ENCODE results near the gene CGNL1. TPM values are rescaled to one million over a fixed set of nuclear protein-coding genes. Genes with fewer than 3 reads are reported as not detected.

CGNL1 gene
- total RNA-seq, 3 donors from 2014 or later = 0.05 to 0.08 (median 0.05) TPM

DNA sequence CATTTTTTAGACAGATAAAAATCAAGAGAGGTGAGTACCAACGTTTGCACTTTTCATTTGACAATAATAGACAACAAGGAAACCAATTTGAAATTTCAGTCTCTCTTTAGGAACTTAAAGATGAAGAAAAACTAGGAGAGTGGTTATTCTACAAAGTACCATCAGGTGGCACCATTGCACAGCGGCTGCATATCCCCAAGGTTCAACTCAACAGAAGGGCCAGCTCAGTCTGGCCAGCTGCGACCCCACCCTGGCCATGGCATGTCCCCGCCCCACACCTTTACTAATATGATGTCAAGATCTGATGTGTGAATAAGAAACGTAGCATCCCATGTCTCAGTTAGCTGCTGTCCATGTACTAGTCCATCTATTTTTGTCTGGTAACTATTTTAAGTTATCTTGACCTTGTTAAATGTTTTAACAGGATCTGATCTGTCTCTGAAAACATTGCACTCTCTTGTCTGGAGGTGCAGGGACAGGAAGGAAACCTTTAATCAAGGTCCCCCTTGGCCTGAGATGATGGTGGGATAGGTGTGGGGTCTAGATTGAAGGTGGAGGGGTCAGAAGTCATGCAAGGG is 35.5 kb upstream of the CGNL1 start:
- Mint-ChIP-seq H3K4me1 (ENCODE audit: low read depth) (no peaks in the 10 kb centered on the region), H3K36me3 (ENCODE audit: insufficient read depth) (no peaks in the 10 kb centered on the region), H3K9me3 (no peaks in the 10 kb centered on the region), H3K4me3 (no peak overlapping the region), H3K27me3 (ENCODE audit: low read depth) (peaks cover 19% of the 10 kb centered on the region)
- DNase-seq (no peak), ATAC-seq (no peak)

DNA sequence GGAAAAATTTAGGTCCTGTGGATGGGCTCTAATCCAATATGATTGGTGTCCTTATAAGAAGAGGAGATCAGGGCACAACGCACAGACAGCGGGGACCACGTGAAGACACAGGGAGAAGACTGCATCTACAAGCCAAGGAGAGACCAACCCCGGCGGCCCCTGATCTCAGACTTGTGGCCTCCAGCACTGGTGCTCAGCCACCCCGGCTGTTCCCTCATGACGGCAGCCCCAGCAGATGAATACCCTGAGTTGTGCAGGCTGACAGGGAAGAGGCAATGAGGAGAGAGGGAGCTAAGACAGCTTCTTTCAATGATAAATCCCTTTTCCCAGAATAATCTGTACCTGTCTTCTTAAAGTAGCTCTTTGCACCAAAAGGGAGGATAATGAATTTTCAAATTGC is 33.3 kb upstream of the CGNL1 start:
- Mint-ChIP-seq H3K36me3 (ENCODE audit: insufficient read depth) (no peaks in the 10 kb centered on the region), H3K4me3 (no peak overlapping the region), H3K9me3 (no peaks in the 10 kb centered on the region), H3K27me3 (ENCODE audit: low read depth) (peaks cover 15% of the 10 kb centered on the region), H3K4me1 (ENCODE audit: low read depth) (no peaks in the 10 kb centered on the region)
- DNase-seq (no peak), ATAC-seq (no peak)

DNA sequence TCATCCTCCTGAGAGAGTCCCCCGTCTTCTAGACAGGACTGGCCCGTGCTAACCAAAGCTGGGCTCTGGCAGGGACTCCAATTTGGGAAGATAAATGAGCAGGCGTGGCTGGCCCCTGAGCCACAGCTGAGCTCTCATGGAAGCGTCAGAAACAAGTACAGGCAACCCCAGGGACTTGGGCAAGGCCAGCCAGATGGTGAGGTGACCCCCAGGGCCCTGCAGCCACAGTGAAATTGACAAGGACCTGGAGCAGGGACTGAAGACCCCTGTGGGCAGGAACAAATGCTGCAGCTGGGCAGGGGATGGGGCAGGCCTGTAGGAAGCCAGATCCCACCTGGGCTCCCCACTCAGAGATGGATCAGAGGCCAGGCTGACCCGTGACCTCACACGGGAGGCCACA is 32.8 kb upstream of the CGNL1 start:
- H3K36me3 Mint-ChIP-seq (ENCODE audit: insufficient read depth) = no peaks in the 10 kb centered on the region
- no peak overlapping the region for H3K4me3 Mint-ChIP-seq
- peaks cover 14% of the 10 kb centered on the region for H3K27me3 Mint-ChIP-seq (ENCODE audit: low read depth)
- no peaks in the 10 kb centered on the region for H3K4me1 Mint-ChIP-seq (ENCODE audit: low read depth)
- DNase-seq = no peak
- no peaks in the 10 kb centered on the region for H3K9me3 Mint-ChIP-seq
- ATAC-seq = no peak

- no peak for DNase-seq
- Mint-ChIP-seq H3K27me3 (ENCODE audit: low read depth) (peaks cover 10% of the 10 kb centered on the region), H3K4me1 (ENCODE audit: low read depth) (no peaks in the 10 kb centered on the region), H3K9me3 (no peaks in the 10 kb centered on the region), H3K4me3 (no peak overlapping the region), H3K36me3 (ENCODE audit: insufficient read depth) (no peaks in the 10 kb centered on the region)
- no peak for ATAC-seq
Observed at GRCh38 chr15:57344282-57344681, 32.0 kb upstream of the CGNL1 start.

DNA sequence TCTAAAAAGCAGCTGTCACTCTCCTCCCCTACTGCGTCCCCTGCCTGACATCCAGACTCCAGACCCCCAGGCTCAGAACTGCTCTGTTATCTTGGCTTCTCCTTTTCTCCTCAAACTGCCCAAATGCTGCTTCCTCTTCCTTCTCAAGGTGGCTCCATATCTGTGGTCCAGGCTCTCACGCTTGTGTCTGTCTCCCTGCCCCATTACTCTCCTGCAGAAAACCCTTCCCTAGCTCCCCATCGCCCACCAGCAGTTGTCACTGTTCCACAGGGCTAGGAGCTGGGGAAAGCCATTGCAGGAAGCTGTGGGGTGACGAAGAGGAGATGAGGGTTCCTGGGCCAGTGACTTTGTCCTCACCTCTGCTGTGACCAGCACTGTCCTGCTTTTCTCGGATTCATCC is 30.7 kb upstream of the CGNL1 start:
- no peak overlapping the region for H3K4me3 Mint-ChIP-seq
- H3K4me1 Mint-ChIP-seq (ENCODE audit: low read depth) = no peaks in the 10 kb centered on the region
- H3K27me3 Mint-ChIP-seq (ENCODE audit: low read depth) = peaks cover 5% of the 10 kb centered on the region
- H3K9me3 Mint-ChIP-seq = no peaks in the 10 kb centered on the region
- no peaks in the 10 kb centered on the region for H3K36me3 Mint-ChIP-seq (ENCODE audit: insufficient read depth)
- no peak for DNase-seq
- no peak for ATAC-seq

GRCh38 chr15:57348081-57348480 is 28.2 kb upstream of the CGNL1 start:
- no peak for ATAC-seq
- Mint-ChIP-seq H3K4me1 (ENCODE audit: low read depth) (no peaks in the 10 kb centered on the region), H3K4me3 (no peak overlapping the region), H3K27me3 (ENCODE audit: low read depth) (peaks cover 3% of the 10 kb centered on the region), H3K9me3 (no peaks in the 10 kb centered on the region), H3K36me3 (ENCODE audit: insufficient read depth) (no peaks in the 10 kb centered on the region)
- no peak for DNase-seq

DNA sequence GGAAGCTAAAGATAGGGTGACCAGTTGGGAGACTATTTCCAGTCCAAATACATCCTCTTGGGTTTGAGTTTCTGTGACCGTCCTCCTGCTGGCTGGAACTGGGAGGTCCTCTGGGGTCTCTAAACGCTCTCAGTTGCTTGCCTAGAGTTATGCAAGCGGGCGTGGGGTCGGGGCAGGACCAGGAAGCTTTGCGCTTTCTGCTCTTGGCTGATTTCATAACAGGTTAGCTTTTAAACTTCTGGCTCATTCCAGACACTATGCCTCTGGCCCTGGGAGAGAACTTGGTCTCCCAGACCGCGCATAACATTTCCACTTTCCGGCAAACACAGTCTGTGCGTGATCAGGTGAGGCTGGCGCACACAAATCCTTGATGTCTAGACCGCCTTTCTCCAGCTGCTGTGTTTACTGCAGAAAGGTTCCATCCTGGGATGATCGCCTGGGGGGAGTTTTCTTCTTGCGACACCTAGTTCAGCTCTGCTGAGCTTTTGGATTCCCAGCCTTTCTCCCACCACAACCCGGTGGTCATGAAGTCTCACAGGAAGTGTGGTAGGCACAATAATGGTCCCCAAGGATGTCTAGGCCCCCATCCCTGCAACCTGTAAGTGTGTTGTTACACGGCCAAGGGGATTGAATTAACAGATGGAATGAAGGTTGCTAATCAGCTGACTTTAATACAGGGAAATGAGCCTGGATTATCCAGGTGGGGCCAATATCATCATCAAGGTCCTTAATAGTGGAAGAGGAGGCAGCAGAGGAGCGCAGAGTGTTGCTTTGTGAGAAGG is 23.6 kb upstream of the CGNL1 start:
- DNase-seq = no peak
- no peak for ATAC-seq

GRCh38 chr15:57353317-57353804 is 22.9 kb upstream of the CGNL1 start:
- Mint-ChIP-seq H3K4me3 (no peak overlapping the region), H3K4me1 (ENCODE audit: low read depth) (no peaks in the 10 kb centered on the region), H3K27me3 (ENCODE audit: low read depth) (peaks cover 12% of the 10 kb centered on the region), H3K9me3 (no peaks in the 10 kb centered on the region), H3K36me3 (ENCODE audit: insufficient read depth) (no peaks in the 10 kb centered on the region)
- no peak for DNase-seq
- no peak for ATAC-seq

More for the DNA sequence above, 23.6 kb upstream of the CGNL1 start:
- H3K4me1 Mint-ChIP-seq (ENCODE audit: low read depth) = no peaks in the 10 kb centered on the region
- H3K4me3 Mint-ChIP-seq = no peak overlapping the region
- H3K36me3 Mint-ChIP-seq (ENCODE audit: insufficient read depth) = no peaks in the 10 kb centered on the region
- H3K9me3 Mint-ChIP-seq = no peaks in the 10 kb centered on the region
- H3K27me3 Mint-ChIP-seq (ENCODE audit: low read depth) = peaks cover 10% of the 10 kb centered on the region

DNA sequence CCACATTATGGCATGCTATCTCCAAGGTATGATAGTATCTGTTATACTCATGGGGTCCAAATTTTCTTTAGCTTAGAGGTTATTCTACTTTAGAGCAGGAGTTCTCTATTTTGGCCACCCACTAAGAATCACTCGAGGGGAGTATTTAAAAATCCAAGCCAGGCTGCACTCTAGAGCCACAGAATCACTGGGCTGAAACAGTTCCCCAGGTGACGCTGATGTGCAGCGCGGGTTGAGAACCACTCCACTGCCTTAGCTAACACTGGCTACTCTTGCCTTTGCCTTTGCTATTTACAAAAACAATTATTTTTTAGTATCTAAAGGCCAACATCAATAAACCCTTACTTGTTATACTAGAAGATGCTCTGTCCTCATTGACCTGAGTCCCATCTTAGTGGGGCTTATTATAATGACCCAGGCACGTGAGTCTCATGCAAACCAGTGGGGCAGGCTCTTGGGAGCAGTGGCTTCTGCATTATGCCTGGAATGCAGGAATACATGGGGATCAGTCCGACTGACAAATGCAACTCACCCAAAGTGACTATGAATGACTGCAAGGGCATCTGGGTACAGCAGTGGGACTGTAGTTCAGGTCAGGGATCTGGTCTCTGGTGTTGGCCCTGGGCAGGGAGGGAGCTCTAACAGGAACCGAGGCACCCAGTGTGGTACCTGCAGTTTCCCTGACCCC is 21.7 kb upstream of the CGNL1 start:
- H3K4me1 Mint-ChIP-seq (ENCODE audit: low read depth) = no peaks in the 10 kb centered on the region
- H3K27me3 Mint-ChIP-seq (ENCODE audit: low read depth) = peaks cover 12% of the 10 kb centered on the region

DNA sequence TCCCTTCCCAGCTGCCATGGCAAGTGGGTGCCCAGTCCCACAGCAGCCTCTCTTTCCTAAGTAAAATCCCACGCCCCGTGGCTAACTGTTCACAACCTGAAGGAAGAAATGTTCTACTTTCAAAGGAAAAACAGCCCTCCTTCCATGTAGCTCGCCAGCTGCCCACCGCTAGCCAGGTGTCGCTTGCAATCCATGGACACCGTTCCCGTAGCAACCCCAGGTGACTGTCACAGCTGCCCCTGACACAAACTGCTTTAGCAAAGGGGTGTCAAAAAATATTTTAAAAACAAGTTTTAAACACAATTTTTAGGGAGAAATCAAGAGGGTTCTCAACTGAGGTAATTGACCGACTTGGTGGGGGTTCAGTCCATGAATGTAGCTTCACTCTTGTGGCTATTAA is 21.0 kb upstream of the CGNL1 start:
- Mint-ChIP-seq H3K36me3 (ENCODE audit: insufficient read depth) (no peaks in the 10 kb centered on the region), H3K4me1 (ENCODE audit: low read depth) (no peaks in the 10 kb centered on the region), H3K4me3 (no peak overlapping the region), H3K27me3 (ENCODE audit: low read depth) (peaks cover 12% of the 10 kb centered on the region), H3K9me3 (no peaks in the 10 kb centered on the region)
- ATAC-seq = no peak
- DNase-seq = no peak

More for the DNA sequence above, 21.7 kb upstream of the CGNL1 start:
- ATAC-seq (no peak), DNase-seq (no peak)
- H3K9me3 Mint-ChIP-seq = no peaks in the 10 kb centered on the region
- H3K36me3 Mint-ChIP-seq (ENCODE audit: insufficient read depth) = no peaks in the 10 kb centered on the region
- H3K4me3 Mint-ChIP-seq = no peak overlapping the region

GRCh38 chr15:57356178-57356577 is 20.1 kb upstream of the CGNL1 start:
- Mint-ChIP-seq H3K4me3 (no peak overlapping the region), H3K9me3 (no peaks in the 10 kb centered on the region), H3K36me3 (ENCODE audit: insufficient read depth) (no peaks in the 10 kb centered on the region), H3K27me3 (ENCODE audit: low read depth) (peaks cover 12% of the 10 kb centered on the region), H3K4me1 (ENCODE audit: low read depth) (no peaks in the 10 kb centered on the region)
- no peak for ATAC-seq
- no peak for DNase-seq

GRCh38 chr15:57356636-57357035 is 19.7 kb upstream of the CGNL1 start:
- ATAC-seq (no peak), DNase-seq (no peak)
- H3K4me1 Mint-ChIP-seq (ENCODE audit: low read depth) = no peaks in the 10 kb centered on the region
- peaks cover 12% of the 10 kb centered on the region for H3K27me3 Mint-ChIP-seq (ENCODE audit: low read depth)
- no peaks in the 10 kb centered on the region for H3K9me3 Mint-ChIP-seq
- H3K36me3 Mint-ChIP-seq (ENCODE audit: insufficient read depth) = no peaks in the 10 kb centered on the region
- no peak overlapping the region for H3K4me3 Mint-ChIP-seq

DNA sequence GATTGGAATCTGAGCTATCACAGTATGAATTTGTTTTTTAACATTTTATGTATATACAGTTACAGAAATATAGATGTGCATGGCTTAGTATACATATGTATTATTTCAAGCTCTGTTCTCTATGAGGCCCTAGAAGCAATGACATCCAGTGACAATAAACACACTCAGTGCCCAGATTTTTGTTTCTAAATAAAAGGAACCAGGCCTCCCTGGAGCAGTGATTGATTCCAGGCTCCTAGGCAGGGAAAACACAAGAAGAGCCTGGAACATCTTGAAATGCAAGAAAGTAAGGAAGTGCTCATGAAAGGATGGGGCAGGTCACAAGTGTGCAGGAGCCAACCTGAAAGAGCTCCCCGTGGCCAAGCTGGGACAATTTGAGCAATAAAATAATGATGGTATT is 18.5 kb upstream of the CGNL1 start:
- DNase-seq = no peak
- Mint-ChIP-seq H3K4me1 (ENCODE audit: low read depth) (no peaks in the 10 kb centered on the region), H3K4me3 (no peak overlapping the region)

DNA sequence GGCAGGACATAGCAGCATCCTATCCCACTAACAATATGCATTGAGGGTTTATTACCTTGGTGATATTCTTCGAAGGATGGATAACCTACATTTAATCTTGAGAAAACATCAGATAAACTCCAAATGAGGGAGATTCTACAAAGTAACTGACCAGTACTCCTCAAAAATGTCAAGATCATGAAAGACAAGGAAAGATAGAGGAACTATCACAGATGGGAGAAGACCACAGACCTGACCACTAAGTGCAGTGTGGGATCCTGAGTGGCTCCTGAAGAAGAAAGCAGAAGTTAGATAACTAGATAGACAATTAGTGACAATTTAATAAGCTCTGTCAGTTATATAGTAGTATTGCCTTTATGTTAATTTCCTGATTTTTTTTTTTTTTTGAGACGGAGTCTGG is 17.7 kb upstream of the CGNL1 start:
- Mint-ChIP-seq H3K4me1 (ENCODE audit: low read depth) (no peaks in the 10 kb centered on the region), H3K27me3 (ENCODE audit: low read depth) (peaks cover 12% of the 10 kb centered on the region), H3K4me3 (no peak overlapping the region), H3K9me3 (no peaks in the 10 kb centered on the region), H3K36me3 (ENCODE audit: insufficient read depth) (no peaks in the 10 kb centered on the region)
- DNase-seq (no peak), ATAC-seq (no peak)

More for the DNA sequence above, 18.5 kb upstream of the CGNL1 start:
- Mint-ChIP-seq H3K27me3 (ENCODE audit: low read depth) (peaks cover 12% of the 10 kb centered on the region), H3K9me3 (no peaks in the 10 kb centered on the region), H3K36me3 (ENCODE audit: insufficient read depth) (no peaks in the 10 kb centered on the region)
- ATAC-seq = no peak

DNA sequence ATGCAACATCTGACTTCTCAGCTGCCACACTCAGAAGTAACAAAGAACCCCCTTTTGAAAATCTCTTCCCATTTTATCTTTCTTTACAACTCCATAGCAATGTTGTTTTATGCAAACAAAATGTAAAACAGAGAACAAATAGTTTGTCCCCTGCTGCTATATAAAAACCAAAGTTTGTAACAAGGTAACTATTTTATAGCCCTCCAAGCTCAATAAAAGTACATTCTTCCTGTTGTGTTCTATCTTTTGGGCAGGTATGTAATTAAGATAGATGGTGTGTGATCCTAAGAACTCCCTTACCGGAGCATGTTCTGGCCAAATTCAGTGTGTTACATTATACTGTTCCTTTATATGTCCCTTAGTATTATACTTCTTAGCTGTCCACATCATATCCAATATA is 12.6 kb upstream of the CGNL1 start:
- ATAC-seq (no peak), DNase-seq (no peak)
- Mint-ChIP-seq H3K27me3 (ENCODE audit: low read depth) (no peaks in the 10 kb centered on the region), H3K36me3 (ENCODE audit: insufficient read depth) (no peaks in the 10 kb centered on the region), H3K4me1 (ENCODE audit: low read depth) (no peaks in the 10 kb centered on the region), H3K9me3 (no peaks in the 10 kb centered on the region), H3K4me3 (no peak overlapping the region)
